Measurements from ENCODE around the gene DPH1.

DNA sequence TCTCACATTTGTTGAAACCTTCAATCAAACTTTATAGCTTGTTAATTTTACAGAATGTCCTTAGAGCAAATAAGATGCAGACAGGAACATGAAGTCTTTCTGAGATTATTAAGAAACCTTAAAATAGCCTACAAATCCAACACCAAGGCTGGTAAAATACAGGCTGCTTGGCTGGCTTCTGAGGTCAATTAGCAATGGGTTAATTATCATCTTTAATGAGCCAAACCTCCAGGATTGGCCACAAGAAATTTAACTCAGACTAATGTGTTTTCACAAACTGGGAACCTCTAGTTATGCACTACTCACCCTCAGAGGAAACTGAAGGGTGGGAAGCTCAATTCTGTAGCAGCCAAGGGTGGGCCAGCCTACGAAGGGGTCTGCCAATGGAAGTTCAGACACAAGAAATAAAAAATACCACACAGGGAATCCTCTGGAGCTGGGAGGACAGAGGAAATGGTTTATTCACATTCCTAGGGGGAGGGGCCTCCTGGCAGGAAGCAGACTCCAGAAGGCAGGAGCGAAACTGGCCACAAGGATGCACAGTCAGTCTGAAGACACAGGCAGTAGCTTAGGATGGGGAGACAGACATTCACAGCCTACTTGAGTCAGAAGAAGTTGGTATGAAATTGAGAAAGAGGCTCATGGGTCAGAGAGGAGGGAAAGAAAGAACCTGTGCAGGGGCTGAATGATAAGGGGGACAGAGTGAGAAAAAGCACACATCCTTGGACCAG, 61.0 kb downstream of the DPH1 start:
- TF ChIP-seq, protein P1, sequence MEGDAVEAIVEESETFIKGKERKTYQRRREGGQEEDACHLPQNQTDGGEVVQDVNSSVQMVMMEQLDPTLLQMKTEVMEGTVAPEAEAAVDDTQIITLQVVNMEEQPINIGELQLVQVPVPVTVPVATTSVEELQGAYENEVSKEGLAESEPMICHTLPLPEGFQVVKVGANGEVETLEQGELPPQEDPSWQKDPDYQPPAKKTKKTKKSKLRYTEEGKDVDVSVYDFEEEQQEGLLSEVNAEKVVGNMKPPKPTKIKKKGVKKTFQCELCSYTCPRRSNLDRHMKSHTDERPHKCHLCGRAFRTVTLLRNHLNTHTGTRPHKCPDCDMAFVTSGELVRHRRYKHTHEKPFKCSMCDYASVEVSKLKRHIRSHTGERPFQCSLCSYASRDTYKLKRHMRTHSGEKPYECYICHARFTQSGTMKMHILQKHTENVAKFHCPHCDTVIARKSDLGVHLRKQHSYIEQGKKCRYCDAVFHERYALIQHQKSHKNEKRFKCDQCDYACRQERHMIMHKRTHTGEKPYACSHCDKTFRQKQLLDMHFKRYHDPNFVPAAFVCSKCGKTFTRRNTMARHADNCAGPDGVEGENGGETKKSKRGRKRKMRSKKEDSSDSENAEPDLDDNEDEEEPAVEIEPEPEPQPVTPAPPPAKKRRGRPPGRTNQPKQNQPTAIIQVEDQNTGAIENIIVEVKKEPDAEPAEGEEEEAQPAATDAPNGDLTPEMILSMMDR (conservative IDR thresholded peaks at IDR 0.05) = no peak; the same call in 1 of the 2 replicates
- TF ChIP-seq ZFX (IDR thresholded peaks at IDR 0.05) = no peak

Data from C4-2B (cell line).